BLaER1 treated with 17β-estradiol and CSF1 and Interleukin-3, amounts not matched to agents 10 nM and 100 nM (cell line): ENCODE data around the gene MRPS15.

ENCODE experiments used
- H3K27ac ChIP-seq, 11 experiments: shearing (Covaris generic); formaldehyde crosslinking; 2 replicates each; pipeline ENCODE4 v1.8.1; 2022
- H3K27me3 ChIP-seq, 11 experiments: shearing (Covaris generic); formaldehyde crosslinking; 2 replicates each; pipeline ENCODE4 v1.8.1; 2022
- H3K36me3 ChIP-seq, 11 experiments: shearing (Covaris generic); formaldehyde crosslinking; 2 replicates each; pipeline ENCODE4 v1.8.1; 2022
- H3K4me1 ChIP-seq, 10 experiments: shearing (Covaris generic); formaldehyde crosslinking; 2 replicates each; pipeline ENCODE4 v1.8.1; 2022
- H3K4me2 ChIP-seq, 11 experiments: shearing (Covaris generic); formaldehyde crosslinking; 2 replicates each; pipeline ENCODE4 v1.8.1; 2022
- H3K4me3 ChIP-seq, 10 experiments: shearing (Covaris generic); formaldehyde crosslinking; 2 replicates each; pipeline ENCODE4 v1.8.1; 2022
- H3K9ac ChIP-seq, 11 experiments: shearing (Covaris generic); formaldehyde crosslinking; 2 replicates each; pipeline ENCODE4 v1.8.1; 2022
- H3K9me3 ChIP-seq, 11 experiments: shearing (Covaris generic); formaldehyde crosslinking; replicated peaks in 1 of 11; 2 replicates each; pipeline ENCODE4 v1.8.1; 2022
- H4K20me1 ChIP-seq, 11 experiments: shearing (Covaris generic); formaldehyde crosslinking; 2 replicates each; pipeline ENCODE4 v1.8.1; 2022
- Cebpa-rat ChIP-seq, 11 experiments: shearing (Covaris generic); IDR thresholded peaks; 2 replicates each; pipeline ENCODE4 v1.8.1; 2022

Gene MRPS15

GRCh38 chr1:36457691-36458090 lies 6.5 kb downstream of the MRPS15 start:
- Histone ChIP-seq H3K9me3 (no peaks in the 10 kb centered on the region), H3K36me3 (peaks cover 46 to 85% (median 67%) of the 10 kb centered on the region in 11 experiments), H3K9ac (peak overlapping the region in 9 of 11 experiments; percentile 4 to 73 (median 30); a peak in 11 of 22 replicates), H3K4me2 (peak overlapping the region; percentile 77 to 99 (median 91)), H3K4me3 (peak overlapping the region in 6 of 10 experiments; percentile 8 to 41 (median 34); a peak in 4 of 20 replicates), H3K4me1 (peaks cover 32 to 72% (median 70%) of the 10 kb centered on the region in 10 experiments), H4K20me1 (peaks cover 5 to 79% (median 18%) of the 10 kb centered on the region in 11 experiments; a peak in 16 of 22 replicates), H3K27ac (peak overlapping the region in 8 of 11 experiments; percentile 19 to 87 (median 56); a peak in 14 of 22 replicates), H3K27me3 (peaks cover 0 to 49% (median 0%) of the 10 kb centered on the region in 11 experiments; a peak in 5 of 22 replicates)
- no peak; a peak in 1 of 22 replicates for TF ChIP-seq Cebpa-rat (IDR thresholded peaks at IDR 0.05)

- H4K20me1 ChIP-seq: peaks cover 5 to 73% (median 18%) of the 10 kb centered on the region in 11 experiments; a peak in 16 of 22 replicates
- no peak overlapping the region for H3K9ac ChIP-seq
- TF ChIP-seq Cebpa-rat (IDR thresholded peaks at IDR 0.05): no peak
- peaks cover 0 to 49% (median 0%) of the 10 kb centered on the region in 11 experiments; a peak in 5 of 22 replicates for H3K27me3 ChIP-seq
- peak overlapping the region; percentile 61 to 99 (median 88); a peak in 21 of 22 replicates for H3K4me2 ChIP-seq
- H3K36me3 ChIP-seq: peaks cover 41 to 73% (median 55%) of the 10 kb centered on the region in 11 experiments
- H3K9me3 ChIP-seq: no peaks in the 10 kb centered on the region
- H3K4me1 ChIP-seq: peaks cover 32 to 61% (median 58%) of the 10 kb centered on the region in 10 experiments
- H3K27ac ChIP-seq: peak overlapping the region in 4 of 11 experiments; percentile 17 to 87 (median 54); a peak in 6 of 22 replicates
- H3K4me3 ChIP-seq: no peak overlapping the region
Observed at GRCh38 chr1:36456391-36456928, 7.7 kb downstream of the MRPS15 start.

GRCh38 chr1:36455386-36455785 lies 8.8 kb downstream of the MRPS15 start:
- no peak overlapping the region for H3K9ac ChIP-seq
- no peak for TF ChIP-seq Cebpa-rat (IDR thresholded peaks at IDR 0.05)
- peaks cover 40 to 59% (median 56%) of the 10 kb centered on the region in 10 experiments for H3K4me1 ChIP-seq
- peaks cover 30 to 63% (median 44%) of the 10 kb centered on the region in 11 experiments for H3K36me3 ChIP-seq
- peaks cover 0 to 42% (median 0%) of the 10 kb centered on the region in 11 experiments; a peak in 5 of 22 replicates for H3K27me3 ChIP-seq
- H3K4me3 ChIP-seq: no peak overlapping the region
- H3K4me2 ChIP-seq: 0 out of 22 replicates have a peak overlapping the region, but pooled peaks of 1 of the 11 experiments have one; percentile 88
- no peak overlapping the region for H3K27ac ChIP-seq
- H4K20me1 ChIP-seq: peaks cover 5 to 62% (median 18%) of the 10 kb centered on the region in 11 experiments; a peak in 16 of 22 replicates
- H3K9me3 ChIP-seq: no peaks in the 10 kb centered on the region

GRCh38 chr1:36453600-36454388 lies 10.4 kb downstream of the MRPS15 start:
- TF ChIP-seq Cebpa-rat (IDR thresholded peaks at IDR 0.05): no peak
- Histone ChIP-seq H3K4me1 (peaks cover 38 to 51% (median 48%) of the 10 kb centered on the region in 10 experiments), H3K27me3 (peaks cover 0 to 34% (median 0%) of the 10 kb centered on the region in 11 experiments; a peak in 5 of 22 replicates), H3K4me2 (no peak overlapping the region), H4K20me1 (peaks cover 5 to 47% (median 16%) of the 10 kb centered on the region in 11 experiments; a peak in 16 of 22 replicates), H3K4me3 (no peak overlapping the region), H3K9me3 (no peaks in the 10 kb centered on the region), H3K36me3 (peaks cover 26 to 49% (median 32%) of the 10 kb centered on the region in 11 experiments), H3K27ac (no peak overlapping the region), H3K9ac (no peak overlapping the region)

- no peak for TF ChIP-seq Cebpa-rat (IDR thresholded peaks at IDR 0.05)
- H3K36me3 ChIP-seq: peaks cover 26 to 49% (median 32%) of the 10 kb centered on the region in 11 experiments
- no peak overlapping the region for H3K4me3 ChIP-seq
- peaks cover 30 to 43% (median 42%) of the 10 kb centered on the region in 10 experiments for H3K4me1 ChIP-seq
- H3K9me3 ChIP-seq: no peaks in the 10 kb centered on the region
- no peak overlapping the region for H3K9ac ChIP-seq
- H4K20me1 ChIP-seq: peaks cover 1 to 39% (median 8%) of the 10 kb centered on the region in 11 experiments; a peak in 15 of 22 replicates
- no peak overlapping the region for H3K4me2 ChIP-seq
- peaks cover 0 to 34% (median 0%) of the 10 kb centered on the region in 11 experiments; a peak in 5 of 22 replicates for H3K27me3 ChIP-seq
- no peak overlapping the region for H3K27ac ChIP-seq
Observed at GRCh38 chr1:36453051-36453450, 11.1 kb downstream of the MRPS15 start.

GRCh38 chr1:36450919-36451305 lies 13.3 kb downstream of the MRPS15 start:
- peaks cover 27 to 38% (median 34%) of the 10 kb centered on the region in 10 experiments for H3K4me1 ChIP-seq
- peaks cover 17 to 33% (median 22%) of the 10 kb centered on the region in 11 experiments for H3K36me3 ChIP-seq
- H3K27ac ChIP-seq: peak overlapping the region; percentile 86 to 95 (median 90)
- no peak for TF ChIP-seq Cebpa-rat (IDR thresholded peaks at IDR 0.05)
- peak overlapping the region; percentile 76 to 95 (median 90) for H3K4me2 ChIP-seq
- H3K4me3 ChIP-seq: peak overlapping the region; percentile 54 to 73 (median 64)
- H3K9me3 ChIP-seq: no peaks in the 10 kb centered on the region
- peaks cover 0 to 27% (median 0%) of the 10 kb centered on the region in 11 experiments; a peak in 5 of 22 replicates for H3K27me3 ChIP-seq
- H4K20me1 ChIP-seq: peaks cover 0 to 20% (median 0%) of the 10 kb centered on the region in 11 experiments; a peak in 6 of 22 replicates
- peak overlapping the region; percentile 81 to 91 (median 87) for H3K9ac ChIP-seq

- Histone ChIP-seq H3K4me2 (peak within 1 kb of the TSS; percentile 76 to 95 (median 90)), H3K9ac (peak within 1 kb of the TSS; percentile 81 to 91 (median 87)), H3K27ac (peak within 1 kb of the TSS; percentile 86 to 95 (median 90))
Observed at GRCh38 chr1:36450270-36450918, 13.8 kb downstream of the MRPS15 start, which contains the start of gene OSCP1. TSS of gene OSCP1 (minus strand) at chr1:36450451. CDS start at chr1:36450369, 82 bp downstream.

GRCh38 chr1:36448530-36449056 lies 15.6 kb downstream of the MRPS15 start:
- no peaks in the 10 kb centered on the region for H4K20me1 ChIP-seq
- H3K9ac ChIP-seq: no peak overlapping the region
- H3K27me3 ChIP-seq: peaks cover 0 to 4% (median 0%) of the 10 kb centered on the region in 11 experiments; a peak in 4 of 22 replicates
- peaks cover 27 to 38% (median 31%) of the 10 kb centered on the region in 10 experiments for H3K4me1 ChIP-seq
- no peak for TF ChIP-seq Cebpa-rat (IDR thresholded peaks at IDR 0.05)
- peak overlapping the region in 2 of 11 experiments; percentile 86 to 93; a peak in 2 of 22 replicates for H3K4me2 ChIP-seq
- peaks cover 0 to 9% (median 0%) of the 10 kb centered on the region in 11 experiments; a peak in 5 of 22 replicates for H3K36me3 ChIP-seq
- no peak overlapping the region for H3K4me3 ChIP-seq
- H3K9me3 ChIP-seq: no peaks in the 10 kb centered on the region
- H3K27ac ChIP-seq: no peak overlapping the region

More at GRCh38 chr1:36450270-36450918, 13.8 kb downstream of the MRPS15 start, which contains the start of gene OSCP1:
- peaks cover 27 to 38% (median 31%) of the 10 kb centered on the region in 10 experiments for H3K4me1 ChIP-seq
- no peaks in the 10 kb centered on the region for H3K9me3 ChIP-seq
- H4K20me1 ChIP-seq: peaks cover 0 to 15% (median 0%) of the 10 kb centered on the region in 11 experiments; a peak in 3 of 22 replicates
- peak within 1 kb of the TSS; percentile 54 to 73 (median 64) for H3K4me3 ChIP-seq
- H3K36me3 ChIP-seq: peaks cover 12 to 27% (median 17%) of the 10 kb centered on the region in 11 experiments
- H3K27me3 ChIP-seq: peaks cover 0 to 22% (median 0%) of the 10 kb centered on the region in 11 experiments; a peak in 5 of 22 replicates
- peak in 2 of 11 experiments; percentile 19 to 46; a peak in 2 of 22 replicates for TF ChIP-seq Cebpa-rat (IDR thresholded peaks at IDR 0.05)
